ENCODE measurements around the gene RAB6B. TPM values are rescaled to one million over a fixed set of nuclear protein-coding genes. Genes with fewer than 3 reads are reported as not detected.

RAB6B gene
- polyA plus RNA-seq, 1 donor (not counting 4 experiments of a cell fraction or from before 2014, with no cell fraction given), result 2.2 TPM

- peaks cover 12 to 31% of the 10 kb centered on the region in 2 experiments for H3K36me3 ChIP-seq (ENCODE audit: control insufficient read depth in 2 of 2, extremely low read depth in 1 of 2, insufficient read depth in 2 of 2, low read length in 2 of 2)
Measured at GRCh38 chr3:133815386-133815785, 80.3 kb downstream of the RAB6B start.

DNA sequence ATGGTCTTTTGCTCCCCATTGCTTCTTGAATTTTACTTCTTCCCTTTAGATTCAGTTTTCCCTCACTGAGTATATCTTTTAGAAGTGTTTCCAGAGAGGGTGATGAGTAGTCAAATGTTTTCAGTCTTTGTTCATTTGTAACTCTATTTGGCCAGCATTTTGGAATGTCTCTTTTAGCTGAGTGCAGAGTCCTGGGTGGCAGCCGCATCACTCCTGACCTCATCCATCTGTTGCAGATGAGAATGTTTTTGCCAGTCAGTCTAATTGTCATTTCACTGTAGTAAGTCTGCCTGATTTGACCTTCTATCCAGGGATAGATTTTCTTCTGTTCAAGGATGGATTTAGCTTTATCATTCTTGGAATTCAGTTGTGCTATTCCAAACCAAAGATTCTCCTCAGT, 82.8 kb downstream of the RAB6B start:
- no peaks in the 10 kb centered on the region for H4K20me1 ChIP-seq (ENCODE audit: control insufficient read depth, extremely low read depth, insufficient read depth, low read length)
- no peaks in the 10 kb centered on the region for H3K9me3 ChIP-seq (ENCODE audit: control insufficient read depth, low read depth, low read length)
- no peaks in the 10 kb centered on the region for H3K4me1 ChIP-seq (ENCODE audit: control insufficient read depth, extremely low read depth, insufficient read depth, low read length)
- H3K4me2 ChIP-seq (ENCODE audit: control insufficient read depth, extremely low read depth, insufficient read depth, low read depth, low read length), result no peak overlapping the region
- H3K36me3 ChIP-seq (ENCODE audit: control insufficient read depth in 2 of 2, extremely low read depth in 1 of 2, insufficient read depth in 2 of 2, low read length in 2 of 2), result peaks cover 17 to 29% of the 10 kb centered on the region in 2 experiments
- H3K27me3 ChIP-seq (ENCODE audit: control insufficient read depth, extremely low read depth, insufficient read depth, low read length), result no peaks in the 10 kb centered on the region
- no peak for TF ChIP-seq EZH2 (IDR thresholded peaks at IDR 0.05; ENCODE audit: low read length)
- TF ChIP-seq CTCF (optimal IDR thresholded peaks at IDR 0.05 in 1 of 3, IDR thresholded peaks at IDR 0.05 in 1 of 3, conservative IDR thresholded peaks at IDR 0.05 in 1 of 3; ENCODE audit: extremely low read depth in 1 of 3, insufficient read depth in 2 of 3, low read length in 3 of 3), result no peak
- peaks cover 2% of the 10 kb centered on the region for H3K79me2 ChIP-seq (ENCODE audit: control insufficient read depth, insufficient read depth, low read length)
- no peaks in the 10 kb centered on the region for H3K9me1 ChIP-seq (ENCODE audit: control insufficient read depth, extremely low read depth, insufficient read depth, low read length)
- no peak overlapping the region for H3K4me3 ChIP-seq (ENCODE audit: control insufficient read depth in 2 of 3, extremely low read depth in 1 of 3, insufficient read depth in 2 of 3, low read depth in 1 of 3, low read length in 3 of 3)
- FAIRE-seq (no peak), DNase-seq (ENCODE audit: low read depth, low spot score) (no peak)
- no peak overlapping the region for H2AFZ ChIP-seq (ENCODE audit: control insufficient read depth, low read length)
- H3K27ac ChIP-seq (ENCODE audit: control insufficient read depth, insufficient read depth, low read length), result no peak overlapping the region
- H3K9ac ChIP-seq (ENCODE audit: control insufficient read depth, extremely low read depth, insufficient read depth, low read length), result no peak overlapping the region
- dilution Hi-C loops (cut with MboI; ENCODE audit: extremely low pct_ligation_motif_present, low sequenced_read_pairs), result no loop called here

More at GRCh38 chr3:133815386-133815785, 80.3 kb downstream of the RAB6B start:
- Histone ChIP-seq H4K20me1 (ENCODE audit: control insufficient read depth, extremely low read depth, insufficient read depth, low read length) (no peaks in the 10 kb centered on the region), H3K27me3 (ENCODE audit: control insufficient read depth, extremely low read depth, insufficient read depth, low read length) (no peaks in the 10 kb centered on the region), H2AFZ (ENCODE audit: control insufficient read depth, low read length) (no peak overlapping the region), H3K4me2 (ENCODE audit: control insufficient read depth, extremely low read depth, insufficient read depth, low read depth, low read length) (no peak overlapping the region), H3K9me3 (ENCODE audit: control insufficient read depth, low read depth, low read length) (no peaks in the 10 kb centered on the region), H3K4me1 (ENCODE audit: control insufficient read depth, extremely low read depth, insufficient read depth, low read length) (peaks cover 13% of the 10 kb centered on the region), H3K79me2 (ENCODE audit: control insufficient read depth, insufficient read depth, low read length) (peaks cover 2% of the 10 kb centered on the region), H3K27ac (ENCODE audit: control insufficient read depth, insufficient read depth, low read length) (no peak overlapping the region), H3K9me1 (ENCODE audit: control insufficient read depth, extremely low read depth, insufficient read depth, low read length) (no peaks in the 10 kb centered on the region), H3K9ac (ENCODE audit: control insufficient read depth, extremely low read depth, insufficient read depth, low read length) (no peak overlapping the region), H3K4me3 (ENCODE audit: control insufficient read depth in 2 of 3, extremely low read depth in 1 of 3, insufficient read depth in 2 of 3, low read depth in 1 of 3, low read length in 3 of 3) (no peak overlapping the region)
- DNase-seq (ENCODE audit: low read depth, low spot score), result no peak
- FAIRE-seq, result no peak
- TF ChIP-seq EZH2 (IDR thresholded peaks at IDR 0.05; ENCODE audit: low read length), result no peak
- no peak for TF ChIP-seq CTCF (optimal IDR thresholded peaks at IDR 0.05 in 1 of 3, IDR thresholded peaks at IDR 0.05 in 1 of 3, conservative IDR thresholded peaks at IDR 0.05 in 1 of 3; ENCODE audit: extremely low read depth in 1 of 3, insufficient read depth in 2 of 3, low read length in 3 of 3)
- dilution Hi-C loops (cut with MboI; ENCODE audit: extremely low pct_ligation_motif_present, low sequenced_read_pairs), result no loop called here
